Immature natural killer cell (primary cell): ENCODE measurements around the gene KANK2. TPM values are rescaled to one million over a fixed set of nuclear protein-coding genes. Genes with fewer than 3 reads are reported as not detected.
"Not testable (repeated sequence)": the region's sequence is repeated elsewhere in the genome, so short reads cannot be mapped to it uniquely, and the experiment has no call there.

Source experiments
- DNase-seq, 3 donors: peaks; one replicate each; pipeline ENCODE4 v3.0.0; 2022; ENCODE audit warnings: mixed read lengths in 1 of 3
- H3K27ac Mint-ChIP-seq, 6 donors: one replicate each; pipeline ENCODE4 v1.8.0; 2020; ENCODE audit warnings: mixed read lengths in 6 of 6, mild to moderate bottlenecking in 5 of 6, inconsistent platforms in 4 of 6, moderate library complexity in 3 of 6
- H3K27me3 Mint-ChIP-seq, 3 donors: one replicate each; pipeline ENCODE4 v1.8.0; 2020 to 2021; ENCODE audit warnings: low read depth in 3 of 3, mild to moderate bottlenecking in 3 of 3, mixed read lengths in 3 of 3, moderate library complexity in 3 of 3, inconsistent platforms in 1 of 3
- H3K36me3 Mint-ChIP-seq, 3 donors: one replicate each; pipeline ENCODE4 v1.8.0; 2020; ENCODE audit warnings: mixed read lengths in 3 of 3, inconsistent platforms in 2 of 3, mild to moderate bottlenecking in 2 of 3
- H3K4me1 Mint-ChIP-seq, 2 donors: one replicate each; pipeline ENCODE4 v1.8.0; 2020; ENCODE audit warnings: inconsistent platforms in 2 of 2, mild to moderate bottlenecking in 2 of 2, mixed read lengths in 2 of 2, moderate library complexity in 1 of 2
- H3K4me3 Mint-ChIP-seq, 5 donors: one replicate each; pipeline ENCODE4 v1.8.0; 2020; ENCODE audit warnings: mild to moderate bottlenecking in 5 of 5, mixed read lengths in 5 of 5, inconsistent platforms in 3 of 5, moderate library complexity in 3 of 5
- H3K9me3 Mint-ChIP-seq, 6 donors: one replicate each; pipeline ENCODE4 v1.8.0; 2020; ENCODE audit warnings: mild to moderate bottlenecking in 6 of 6, mixed read lengths in 6 of 6, inconsistent platforms in 4 of 6, moderate library complexity in 3 of 6
- polyA plus RNA-seq, 3 donors: library from polyadenylated mRNA; unstranded; fragments of 300-500 nt; fragmentation: Illumina TruSeq; gene quantifications; one replicate each; pipeline ENCODE4 v1.2.3, GENCODE V29; 2021

Gene KANK2
- polyA plus RNA-seq, 3 donors from 2014 or later = 0.08 to 0.57 TPM; not detected in 1

- Mint-ChIP-seq H3K27ac (no peak overlapping the region), H3K27me3 (no peaks in the 10 kb centered on the region), H3K4me3 (no peak overlapping the region), H3K4me1 (no peaks in the 10 kb centered on the region), H3K36me3 (no peaks in the 10 kb centered on the region), H3K9me3 (no peaks in the 10 kb centered on the region)
- no peak for DNase-seq
Measured at GRCh38 chr19:11182994-11183393, 14.4 kb downstream of the KANK2 start.

GRCh38 chr19:11181488-11181887, 15.9 kb downstream of the KANK2 start:
- DNase-seq = no peak
- H3K4me3 Mint-ChIP-seq = no peak overlapping the region
- H3K4me1 Mint-ChIP-seq = no peaks in the 10 kb centered on the region
- no peak overlapping the region for H3K27ac Mint-ChIP-seq
- H3K9me3 Mint-ChIP-seq = no peaks in the 10 kb centered on the region
- no peaks in the 10 kb centered on the region for H3K36me3 Mint-ChIP-seq
- no peaks in the 10 kb centered on the region for H3K27me3 Mint-ChIP-seq

GRCh38 chr19:11180975-11181374, 16.4 kb downstream of the KANK2 start:
- not testable (repeated sequence) for H3K4me3 Mint-ChIP-seq, H3K9me3 Mint-ChIP-seq, H3K4me1 Mint-ChIP-seq, H3K36me3 Mint-ChIP-seq, H3K27ac Mint-ChIP-seq, DNase-seq, H3K27me3 Mint-ChIP-seq

- Mint-ChIP-seq H3K9me3 (no peaks in the 10 kb centered on the region), H3K27me3 (no peaks in the 10 kb centered on the region), H3K27ac (no peak overlapping the region), H3K4me3 (no peak overlapping the region), H3K36me3 (no peaks in the 10 kb centered on the region), H3K4me1 (no peaks in the 10 kb centered on the region)
- DNase-seq = no peak
Measured at GRCh38 chr19:11180346-11180745, 17.0 kb downstream of the KANK2 start.

- Mint-ChIP-seq H3K9me3 (no peaks in the 10 kb centered on the region), H3K4me3 (no peak overlapping the region), H3K27ac (no peak overlapping the region), H3K27me3 (no peaks in the 10 kb centered on the region), H3K36me3 (no peaks in the 10 kb centered on the region), H3K4me1 (no peaks in the 10 kb centered on the region)
- no peak for DNase-seq
Measured at GRCh38 chr19:11179716-11180297, 17.5 kb downstream of the KANK2 start.

- not testable (repeated sequence) for H3K36me3 Mint-ChIP-seq, DNase-seq, H3K27ac Mint-ChIP-seq, H3K4me1 Mint-ChIP-seq, H3K27me3 Mint-ChIP-seq, H3K4me3 Mint-ChIP-seq, H3K9me3 Mint-ChIP-seq
Measured at GRCh38 chr19:11179145-11179465, 18.2 kb downstream of the KANK2 start.

GRCh38 chr19:11177592-11177991, 19.8 kb downstream of the KANK2 start:
- no peak overlapping the region for H3K27ac Mint-ChIP-seq
- no peaks in the 10 kb centered on the region for H3K36me3 Mint-ChIP-seq

GRCh38 chr19:11176466-11177193, 20.7 kb downstream of the KANK2 start:
- no peak overlapping the region for H3K27ac Mint-ChIP-seq
- no peaks in the 10 kb centered on the region for H3K9me3 Mint-ChIP-seq
- no peaks in the 10 kb centered on the region for H3K4me1 Mint-ChIP-seq
- no peak overlapping the region for H3K4me3 Mint-ChIP-seq
- H3K36me3 Mint-ChIP-seq = no peaks in the 10 kb centered on the region
- DNase-seq = no peak
- no peaks in the 10 kb centered on the region for H3K27me3 Mint-ChIP-seq

More at GRCh38 chr19:11177592-11177991, 19.8 kb downstream of the KANK2 start:
- Mint-ChIP-seq H3K27me3 (no peaks in the 10 kb centered on the region), H3K9me3 (no peaks in the 10 kb centered on the region), H3K4me3 (no peak overlapping the region), H3K4me1 (no peaks in the 10 kb centered on the region)
- no peak for DNase-seq

GRCh38 chr19:11175920-11176319, 21.4 kb downstream of the KANK2 start:
- Mint-ChIP-seq H3K27me3 (no peaks in the 10 kb centered on the region), H3K4me3 (no peak overlapping the region), H3K27ac (no peak overlapping the region), H3K4me1 (no peaks in the 10 kb centered on the region), H3K9me3 (no peaks in the 10 kb centered on the region), H3K36me3 (no peaks in the 10 kb centered on the region)
- DNase-seq = no peak

- H3K9me3 Mint-ChIP-seq = no peaks in the 10 kb centered on the region
- H3K4me1 Mint-ChIP-seq = no peaks in the 10 kb centered on the region
- no peak for DNase-seq
- no peak overlapping the region for H3K27ac Mint-ChIP-seq
- no peak overlapping the region for H3K4me3 Mint-ChIP-seq
- H3K36me3 Mint-ChIP-seq = no peaks in the 10 kb centered on the region
- H3K27me3 Mint-ChIP-seq = no peaks in the 10 kb centered on the region
Measured at GRCh38 chr19:11174336-11174735, 23.0 kb downstream of the KANK2 start.

- Mint-ChIP-seq H3K27me3 (no peaks in the 10 kb centered on the region), H3K36me3 (no peaks in the 10 kb centered on the region), H3K9me3 (no peaks in the 10 kb centered on the region), H3K4me3 (no peak overlapping the region), H3K27ac (no peak overlapping the region), H3K4me1 (no peaks in the 10 kb centered on the region)
- DNase-seq = no peak
Measured at GRCh38 chr19:11173516-11174155, 23.7 kb downstream of the KANK2 start.

- no peaks in the 10 kb centered on the region for H3K4me1 Mint-ChIP-seq
- no peak for DNase-seq
- H3K27ac Mint-ChIP-seq = no peak overlapping the region
Measured at GRCh38 chr19:11172576-11172975, 24.8 kb downstream of the KANK2 start.

GRCh38 chr19:11171144-11171543, 26.2 kb downstream of the KANK2 start:
- Mint-ChIP-seq H3K9me3 (no peaks in the 10 kb centered on the region), H3K4me3 (no peak overlapping the region), H3K27ac (no peak overlapping the region), H3K27me3 (no peaks in the 10 kb centered on the region), H3K36me3 (no peaks in the 10 kb centered on the region), H3K4me1 (no peaks in the 10 kb centered on the region)
- DNase-seq = no peak

More at GRCh38 chr19:11172576-11172975, 24.8 kb downstream of the KANK2 start:
- H3K4me3 Mint-ChIP-seq = no peak overlapping the region
- no peaks in the 10 kb centered on the region for H3K36me3 Mint-ChIP-seq
- H3K9me3 Mint-ChIP-seq = no peaks in the 10 kb centered on the region
- H3K27me3 Mint-ChIP-seq = no peaks in the 10 kb centered on the region

- Mint-ChIP-seq H3K4me3 (no peak overlapping the region), H3K36me3 (no peaks in the 10 kb centered on the region), H3K4me1 (no peaks in the 10 kb centered on the region), H3K27ac (no peak overlapping the region), H3K9me3 (no peaks in the 10 kb centered on the region), H3K27me3 (no peaks in the 10 kb centered on the region)
- DNase-seq = no peak
Measured at GRCh38 chr19:11169896-11170678, 27.3 kb downstream of the KANK2 start.
